Measurements from ENCODE around the gene HIPK2.

- TF ChIP-seq CTCF (IDR thresholded peaks at IDR 0.05) (no peak), POLR2AphosphoS5 (IDR thresholded peaks at IDR 0.05) (peak in 1 of 2 donors; percentile 56), POLR2A (IDR thresholded peaks at IDR 0.05) (peak in 1 of 4 donors; percentile 42)
Measured at GRCh38 chr7:139720705-139721231, 57.0 kb downstream of the HIPK2 start.
